RKO (cell line): ENCODE data around the gene PJVK.

ENCODE experiments used
- DNase-seq: peaks from one replicate; pipeline ENCODE4 v3.0.0-alpha.2; 2016; ENCODE audit warnings: low spot score

Gene PJVK

GRCh38 chr2:178480227-178481181 lies 29.3 kb downstream of the PJVK start, which contains the start of gene PLEKHA3:
PLEKHA3 (plus strand) TSS chr2:178480457; CDS start chr2:178480870, 413 bp downstream.
- peak; percentile 97 for DNase-seq

GRCh38 chr2:178482437-178482836 lies 31.3 kb downstream of the PJVK start:
- peak; percentile 31 for DNase-seq

DNA sequence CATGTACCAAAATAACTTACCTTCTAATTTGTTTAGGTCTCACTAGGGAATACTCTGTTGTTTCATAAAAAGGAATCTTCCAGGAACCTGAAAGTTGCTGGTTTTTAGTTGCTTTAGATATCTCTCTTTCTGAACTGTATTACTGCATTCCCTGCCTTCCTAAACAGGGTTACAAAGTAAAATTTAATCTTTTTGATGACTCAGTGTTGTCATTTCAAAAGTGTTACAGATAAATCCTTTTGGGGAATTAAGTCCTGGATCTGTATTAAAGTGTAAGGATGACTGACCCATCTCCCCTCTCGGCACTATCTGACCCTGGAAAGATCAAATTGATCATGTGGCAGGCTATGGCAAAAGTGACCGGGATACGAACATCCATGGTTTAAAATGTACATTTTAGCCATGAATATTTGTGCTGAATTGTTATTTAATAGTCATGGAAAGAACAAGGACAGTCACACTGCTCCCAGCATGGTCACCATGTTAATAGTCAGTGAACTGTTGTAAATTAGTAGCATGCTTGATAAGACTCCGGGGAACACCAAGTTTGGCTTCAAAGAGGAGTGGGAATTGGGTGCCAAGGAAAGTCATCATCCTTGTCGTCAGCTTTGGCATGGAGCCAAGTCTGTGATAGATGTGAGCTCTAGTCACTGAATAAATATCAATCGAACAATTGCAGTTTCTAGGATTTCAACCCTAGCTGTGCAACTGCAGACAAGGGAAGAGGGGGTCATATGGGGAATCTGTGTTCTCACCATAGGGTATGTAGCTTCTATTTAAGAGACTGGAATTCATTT lies 33.3 kb downstream of the PJVK start:
- DNase-seq = peak; percentile 49

DNA sequence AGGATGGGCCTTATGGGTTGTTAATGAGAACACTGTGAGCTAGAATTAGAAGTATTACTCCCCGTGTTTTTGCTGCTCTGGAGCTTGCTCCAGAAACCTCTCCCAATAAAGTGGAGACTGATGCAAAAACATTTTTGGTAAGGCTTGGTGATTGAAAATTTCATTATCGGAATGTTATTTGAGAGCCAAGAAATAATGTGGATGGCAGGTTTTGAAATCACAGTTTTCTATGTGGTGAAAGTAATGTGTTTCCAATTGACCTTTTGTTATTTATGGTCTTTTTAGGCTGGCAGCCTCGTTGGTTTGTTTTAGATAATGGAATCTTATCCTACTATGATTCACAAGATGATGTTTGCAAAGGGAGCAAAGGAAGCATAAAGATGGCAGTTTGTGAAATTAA lies 34.2 kb downstream of the PJVK start:
- no peak for DNase-seq

DNA sequence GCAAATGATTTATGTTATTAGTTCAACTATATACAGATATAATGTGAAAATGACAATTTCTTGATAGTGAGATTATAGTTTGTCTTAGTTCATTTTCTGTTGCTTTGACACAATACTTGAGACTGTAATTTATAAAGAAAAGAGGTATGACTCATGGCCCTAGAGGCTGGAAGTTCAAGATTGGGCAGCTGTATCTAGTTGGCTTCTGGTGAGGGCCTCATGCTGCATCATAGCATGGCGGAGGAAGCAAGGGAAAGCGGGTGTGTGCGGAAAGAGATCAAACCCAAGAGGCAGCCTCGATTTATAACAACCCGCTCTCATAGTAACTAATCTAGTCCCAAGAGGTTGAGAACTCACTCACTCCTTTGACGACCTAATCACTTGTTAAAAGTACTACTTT lies 40.4 kb downstream of the PJVK start:
- DNase-seq = no peak

DNA sequence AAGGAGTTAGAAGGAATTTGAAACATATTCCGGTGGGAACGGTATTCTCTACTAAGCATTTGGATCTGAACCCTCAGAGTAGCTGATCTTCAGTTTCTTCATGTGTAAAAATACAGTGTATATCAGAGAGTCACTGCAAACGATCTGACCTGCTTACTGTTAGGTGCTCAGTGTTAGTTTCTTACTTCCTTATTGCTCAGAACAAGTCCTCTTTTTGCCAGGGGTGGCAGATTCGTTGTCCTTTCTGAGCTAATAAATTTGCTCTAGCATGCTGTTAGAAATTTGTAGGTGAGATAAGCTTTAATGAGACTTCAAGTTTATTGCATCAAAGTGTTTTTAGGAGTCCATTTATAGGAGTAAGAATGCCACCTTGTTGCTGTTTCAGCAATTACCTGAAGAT lies 44.9 kb downstream of the PJVK start:
- no peak for DNase-seq

DNA sequence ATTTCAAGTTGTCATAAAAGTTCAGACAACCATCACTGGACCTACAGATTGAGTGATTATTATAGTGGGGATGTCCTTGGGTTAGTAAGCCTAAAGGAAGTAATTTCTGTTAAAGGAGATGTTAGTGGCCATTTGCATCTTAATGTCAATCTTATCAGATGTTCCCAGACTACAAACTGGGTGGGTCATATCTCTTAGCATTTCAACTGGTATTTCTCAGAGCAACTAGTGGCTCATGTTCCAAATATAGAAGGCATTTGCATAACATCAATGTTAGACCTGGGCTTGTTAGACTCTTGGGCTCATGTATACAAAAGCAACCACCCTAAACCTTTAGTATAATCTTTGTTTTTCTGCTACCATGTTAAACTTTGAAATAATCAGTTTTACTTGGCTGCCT lies 47.0 kb downstream of the PJVK start:
- DNase-seq = no peak

GRCh38 chr2:178499640-178500039 lies 48.5 kb downstream of the PJVK start:
- DNase-seq = no peak

GRCh38 chr2:178502751-178503150 lies 51.6 kb downstream of the PJVK start:
- no peak for DNase-seq

- no peak for DNase-seq
These were observed 54.9 kb downstream of the PJVK start for GRCh38 chr2:178506101-178506500.

DNA sequence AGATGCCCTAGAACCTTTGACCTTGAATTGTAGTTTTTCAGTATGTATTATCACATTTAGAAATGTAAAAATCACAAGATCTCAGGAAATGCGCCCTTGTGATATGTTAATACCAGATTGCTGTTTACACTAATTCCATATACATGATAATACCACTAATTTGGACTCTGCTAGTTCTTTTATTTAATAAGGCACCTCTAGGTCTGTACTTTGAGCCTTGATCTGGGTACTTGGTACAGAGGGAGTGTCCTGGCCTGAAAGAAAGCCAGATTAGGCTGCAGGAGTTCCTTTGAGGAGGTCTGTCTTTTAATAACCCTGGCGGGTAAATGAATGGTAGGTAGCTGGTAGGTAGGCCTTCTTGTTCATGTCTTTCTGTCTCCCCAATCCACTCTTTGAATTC lies 55.3 kb downstream of the PJVK start:
- DNase-seq = no peak

DNA sequence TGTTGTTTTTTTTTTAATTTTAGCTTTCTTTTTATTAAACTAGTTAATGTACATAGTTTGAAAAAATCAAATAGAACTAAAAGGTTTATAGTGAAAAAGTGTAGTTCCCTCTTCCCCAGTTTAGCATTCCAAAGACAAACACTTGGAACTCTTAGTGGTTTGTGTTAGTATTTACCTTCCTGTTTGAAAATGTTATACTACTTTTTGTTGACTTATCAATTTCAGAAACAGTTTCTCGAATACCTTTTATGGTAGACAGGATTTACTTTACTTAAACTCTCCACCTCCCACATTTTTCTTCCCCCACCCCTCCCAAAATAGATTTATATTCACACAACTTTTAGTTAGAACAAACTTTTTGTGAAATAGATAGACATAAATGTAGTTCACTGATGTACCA lies 55.8 kb downstream of the PJVK start:
- DNase-seq = no peak

GRCh38 chr2:178508646-178509045 lies 57.5 kb downstream of the PJVK start:
- no peak for DNase-seq

DNA sequence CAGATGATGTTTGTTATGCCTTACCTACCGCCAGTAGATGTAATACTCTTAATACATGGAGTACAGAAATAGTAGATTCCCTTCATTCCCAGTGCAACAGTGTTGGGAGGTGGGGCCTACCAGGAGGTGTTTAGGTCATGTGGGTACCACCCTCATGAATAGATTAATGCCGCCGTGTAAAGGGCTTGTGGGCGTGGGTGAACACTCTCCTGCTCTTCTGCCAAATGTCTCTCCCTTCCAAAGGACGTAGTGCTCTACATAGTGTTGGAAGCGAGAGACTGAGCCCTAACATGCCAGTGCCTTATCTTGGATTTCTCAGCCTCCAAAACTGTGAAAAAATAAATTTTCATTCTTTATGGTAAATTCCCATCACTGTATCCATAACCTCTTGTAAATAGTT lies 59.2 kb downstream of the PJVK start:
- DNase-seq = no peak
